Measurements from ENCODE around the gene CEMIP. TPM values are rescaled to one million over a fixed set of nuclear protein-coding genes. Genes with fewer than 3 reads are reported as not detected.

The CEMIP gene
- total and polyA plus RNA-seq, 2 of the 13 experiments (the other 11 are each of a cell fraction or from before 2014, with no cell fraction given): 4.3 to 28.5 TPM

DNA sequence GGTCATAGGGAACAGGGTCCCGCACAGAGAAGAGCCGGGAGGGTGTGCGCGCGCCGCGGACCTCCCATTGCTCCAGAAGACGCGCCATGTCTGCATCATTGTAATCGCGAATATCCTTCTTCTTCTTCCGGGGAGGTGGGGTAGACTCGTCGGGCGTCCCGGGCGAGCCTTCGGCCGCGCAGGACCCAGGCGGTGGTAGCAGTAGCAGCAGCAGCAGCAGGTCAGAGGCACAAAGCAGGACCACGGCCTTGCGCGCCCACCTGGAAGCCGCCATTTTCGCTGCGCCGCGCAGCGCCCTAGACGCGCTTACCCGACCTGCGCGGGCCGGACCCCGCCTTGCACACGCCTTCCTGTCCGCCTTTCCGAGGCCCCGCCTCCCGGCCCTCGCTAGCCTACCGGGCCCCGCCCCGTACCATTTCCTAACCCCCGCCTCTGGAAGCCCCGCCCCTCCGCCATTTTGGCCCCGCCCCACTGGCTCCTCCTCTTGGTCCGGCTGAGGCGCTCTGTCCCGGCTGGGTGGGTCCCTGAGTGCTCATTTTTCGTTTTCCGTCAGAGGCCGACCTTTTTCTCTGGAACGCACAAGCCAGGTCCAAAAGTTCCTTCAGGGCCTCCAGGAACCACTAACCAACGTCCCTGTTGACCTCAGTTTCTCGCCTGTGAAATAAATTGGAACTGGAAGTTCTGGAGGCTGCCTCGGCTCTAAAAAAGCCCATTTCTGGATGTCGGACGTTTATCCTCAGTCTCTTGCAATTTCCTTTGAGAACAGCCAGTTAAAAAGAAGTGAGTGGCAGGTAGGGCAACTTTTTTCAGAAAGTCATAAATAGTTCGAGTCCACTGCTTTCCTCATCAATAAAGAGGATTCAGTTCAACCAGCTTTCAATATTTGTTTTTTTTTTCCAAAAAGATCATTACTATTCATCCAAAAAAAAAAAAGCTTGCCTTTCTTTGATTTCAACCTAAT, 210.6 kb downstream of the CEMIP start, which contains the start of gene MESD (continued):
- TF ChIP-seq AHDC1 (CRISPR knock-in tag; IDR thresholded peaks at IDR 0.05; ENCODE audit: borderline replicate concordance) (no peak), ZSCAN9 (CRISPR knock-in tag; IDR thresholded peaks at IDR 0.05; ENCODE audit: borderline replicate concordance) (no peak), ZNF333 (CRISPR knock-in tag; IDR thresholded peaks at IDR 0.05; ENCODE audit: borderline replicate concordance) (no peak; the same call in 1 of the 2 replicates), ZBTB7B (CRISPR knock-in tag; IDR thresholded peaks at IDR 0.05) (0 out of 2 replicates have a peak, but pooled peaks have one; percentile 61), IRF1 (CRISPR knock-in tag; IDR thresholded peaks at IDR 0.05; ENCODE audit: low read depth) (no peak), CBX2 (IDR thresholded peaks at IDR 0.05; ENCODE audit: low read depth, low read length) (no peak), CBX2 (CRISPR knock-in tag; IDR thresholded peaks at IDR 0.05; ENCODE audit: low read depth) (no peak), ATAD3A (CRISPR knock-in tag; IDR thresholded peaks at IDR 0.05) (no peak), LCORL (IDR thresholded peaks at IDR 0.05) (no peak), LCORL (CRISPR knock-in tag; IDR thresholded peaks at IDR 0.05) (no peak; the same call in 1 of the 2 replicates), CREM (IDR thresholded peaks at IDR 0.05) (no peak; the same call in 1 of the 2 replicates), CREM (CRISPR knock-in tag; IDR thresholded peaks at IDR 0.05) (no peak), HOMEZ (CRISPR knock-in tag; IDR thresholded peaks at IDR 0.05; ENCODE audit: low read depth) (no peak), SRSF9 (IDR thresholded peaks at IDR 0.05; ENCODE audit: borderline replicate concordance, insufficient read depth, low read depth, low read length, poor library complexity, severe bottlenecking) (no peak), ATM (IDR thresholded peaks at IDR 0.05; ENCODE audit: borderline replicate concordance) (no peak), KDM5A (IDR thresholded peaks at IDR 0.05; ENCODE audit: borderline replicate concordance, low read length) (peak; percentile 65), ZNF136 (CRISPR knock-in tag; IDR thresholded peaks at IDR 0.05; ENCODE audit: low read depth) (no peak), TCF7 (IDR thresholded peaks at IDR 0.05; ENCODE audit: low read depth) (0 out of 2 replicates have a peak, but pooled peaks have one; percentile 6)
- TF ChIP-seq, protein P1, sequence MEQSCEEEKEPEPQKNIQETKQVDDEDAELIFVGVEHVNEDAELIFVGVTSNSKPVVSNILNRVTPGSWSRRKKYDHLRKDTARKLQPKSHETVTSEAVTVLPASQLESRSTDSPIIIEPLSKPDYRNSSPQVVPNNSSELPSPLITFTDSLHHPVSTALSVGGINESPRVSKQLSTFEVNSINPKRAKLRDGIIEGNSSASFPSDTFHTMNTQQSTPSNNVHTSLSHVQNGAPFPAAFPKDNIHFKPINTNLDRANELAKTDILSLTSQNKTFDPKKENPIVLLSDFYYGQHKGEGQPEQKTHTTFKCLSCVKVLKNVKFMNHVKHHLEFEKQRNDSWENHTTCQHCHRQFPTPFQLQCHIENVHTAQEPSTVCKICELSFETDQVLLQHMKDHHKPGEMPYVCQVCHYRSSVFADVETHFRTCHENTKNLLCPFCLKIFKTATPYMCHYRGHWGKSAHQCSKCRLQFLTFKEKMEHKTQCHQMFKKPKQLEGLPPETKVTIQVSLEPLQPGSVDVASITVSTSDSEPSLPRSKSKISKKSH (CRISPR knock-in tag; IDR thresholded peaks at IDR 0.05; ENCODE audit: borderline replicate concordance): no peak
